ENCODE measurements around the gene SGPP2. TPM values are rescaled to one million over a fixed set of nuclear protein-coding genes. Genes with fewer than 3 reads are reported as not detected.

Gene SGPP2
- total and polyA plus RNA-seq, 2 of the 4 experiments (the other 2 are of a cell fraction), result not detected

GRCh38 chr2:222480497-222480896 is 56.2 kb downstream of the SGPP2 start:
- no TSS peak for BruUV-seq (replicated peaks)
- intact Hi-C loops (cut with micrococcal nuclease) (no loop called here), in situ Hi-C loops (cut with MboI; ENCODE audit: low sequenced_read_pairs) (no loop called here), dilution Hi-C loops (cut with HindIII; ENCODE audit: low sequenced_read_pairs, unreplicated experiment) (no loop called here)
- no peak overlapping the region for H2AFZ ChIP-seq (replicated peaks; ENCODE audit: low read length, poor library complexity)
- H3K18ac ChIP-seq (ENCODE audit: low read depth, low read length), result no peak overlapping the region
- ATAC-seq (ENCODE audit: low read depth) (no peak), DNase-seq (no peak)
- no peak overlapping the region for H3K23ac ChIP-seq (ENCODE audit: low read depth, low read length)
- POLR2A ChIA-PET (ENCODE audit: unreplicated experiment), result no interaction called here
- CTCF ChIA-PET, result no interaction called here
- no peak overlapping the region for H4K5ac ChIP-seq (ENCODE audit: low read depth, low read length)
- H4K91ac ChIP-seq (ENCODE audit: insufficient read depth, low read depth, low read length), result no peak overlapping the region
- H3K9me1 ChIP-seq (ENCODE audit: insufficient read depth, low read length), result no peaks in the 10 kb centered on the region
- H3K9me3 ChIP-seq (ENCODE audit: control insufficient read depth, insufficient read depth, low read length), result no peaks in the 10 kb centered on the region
- no peak overlapping the region for H3K27ac ChIP-seq (ENCODE audit: insufficient read depth, low read length)
- H2BK120ac ChIP-seq (ENCODE audit: low read depth, low read length), result no peak overlapping the region
- no peak overlapping the region for H2BK5ac ChIP-seq (ENCODE audit: low read depth, low read length, poor library complexity, severe bottlenecking)
- no peak overlapping the region for H2BK15ac ChIP-seq (ENCODE audit: low read depth, low read length)
- no peak overlapping the region for H3K9ac ChIP-seq (ENCODE audit: low read depth, low read length)
- H2AK9ac ChIP-seq (replicated peaks; ENCODE audit: low read depth, low read length, poor library complexity), result no peak overlapping the region
- TF ChIP-seq RAD21 (IDR thresholded peaks at IDR 0.05; ENCODE audit: low read length) (no peak), NFE2L2 (IDR thresholded peaks at IDR 0.05; ENCODE audit: low read depth, low read length) (no peak), MAFK (IDR thresholded peaks at IDR 0.05; ENCODE audit: low read depth, low read length) (no peak), BHLHE40 (IDR thresholded peaks at IDR 0.05; ENCODE audit: low read depth, low read length) (no peak), FOS (IDR thresholded peaks at IDR 0.05; ENCODE audit: low read depth, low read length) (no peak), SMC3 (IDR thresholded peaks at IDR 0.05; ENCODE audit: low read depth, low read length) (no peak), CHD1 (IDR thresholded peaks at IDR 0.05; ENCODE audit: low read depth, low read length) (no peak), USF2 (IDR thresholded peaks at IDR 0.05; ENCODE audit: low read depth, low read length) (no peak), CEBPB (IDR thresholded peaks at IDR 0.05; ENCODE audit: low read depth, low read length) (no peak), MXI1 (IDR thresholded peaks at IDR 0.05; ENCODE audit: borderline replicate concordance, low read depth, low read length) (no peak)
- H3K79me1 ChIP-seq (ENCODE audit: low read depth in 1 of 2, low read length in 2 of 2), result no peaks in the 10 kb centered on the region
- no peaks in the 10 kb centered on the region for H3K36me3 ChIP-seq (ENCODE audit: control insufficient read depth, insufficient read depth, low read length)
- H3K4ac ChIP-seq (ENCODE audit: low read depth, low read length), result no peak overlapping the region
- H4K20me1 ChIP-seq (ENCODE audit: insufficient read depth, low read length), result no peaks in the 10 kb centered on the region
- peaks cover 2% of the 10 kb centered on the region; the same call in 1 of the 2 replicates for H3K27me3 ChIP-seq (ENCODE audit: control insufficient read depth, insufficient read depth, low read length)
- H3K56ac ChIP-seq (ENCODE audit: extremely low read depth, insufficient read depth, low read length), result no peak overlapping the region
- no peaks in the 10 kb centered on the region for H3K4me1 ChIP-seq (ENCODE audit: control insufficient read depth, insufficient read depth, low read length)
- no peak overlapping the region for H3K14ac ChIP-seq (replicated peaks; ENCODE audit: low read depth, low read length)
- no peak overlapping the region for H4K8ac ChIP-seq (ENCODE audit: low read depth in 2 of 2, low read length in 2 of 2)
- no peak overlapping the region for H3K4me2 ChIP-seq (ENCODE audit: low read depth, low read length)
- H2AK5ac ChIP-seq (ENCODE audit: low read depth, low read length), result no peak overlapping the region
- no peak overlapping the region for H2BK20ac ChIP-seq (ENCODE audit: low read depth, low read length)
- 83% methylated on average over 2 of the region's 5 CpGs; no CpG with 5 or more reads in 1 of the 2 experiments for WGBS, 2 experiments (ENCODE audit: extremely low coverage in 2 of 2, insufficient read length in 1 of 2)
- no peak overlapping the region for H3K4me3 ChIP-seq (ENCODE audit: insufficient read depth, low read depth, low read length)

Data from IMR-90 (cell line).